Raji (cell line): Measurements from ENCODE around the gene HHIPL1.

Experiments
- POLR2A ChIP-seq: IDR thresholded peaks from 2 replicates; pipeline ENCODE4 v1.6.1; 2011; ENCODE audit warnings: low read depth, low read length, control low read depth; ENCODE audit not compliant: insufficient read depth

HHIPL1 gene

GRCh38 chr14:99604766-99605298 lies 40.1 kb upstream of the HHIPL1 start:
- TF ChIP-seq POLR2A = no peak

- no peak for TF ChIP-seq POLR2A
These were observed 39.5 kb upstream of the HHIPL1 start for GRCh38 chr14:99605299-99605961.

GRCh38 chr14:99606359-99606758 lies 38.6 kb upstream of the HHIPL1 start:
- no peak for TF ChIP-seq POLR2A

GRCh38 chr14:99608591-99608990 lies 36.3 kb upstream of the HHIPL1 start:
- no peak for TF ChIP-seq POLR2A

GRCh38 chr14:99609245-99610170 lies 35.4 kb upstream of the HHIPL1 start:
- TF ChIP-seq POLR2A = no peak

GRCh38 chr14:99611646-99612045 lies 33.3 kb upstream of the HHIPL1 start:
- no peak for TF ChIP-seq POLR2A

GRCh38 chr14:99612071-99612737 lies 32.7 kb upstream of the HHIPL1 start:
- TF ChIP-seq POLR2A = no peak

- no peak for TF ChIP-seq POLR2A
These were observed 32.1 kb upstream of the HHIPL1 start for GRCh38 chr14:99612738-99613330.

GRCh38 chr14:99615497-99616157 lies 29.3 kb upstream of the HHIPL1 start:
- no peak for TF ChIP-seq POLR2A

GRCh38 chr14:99616832-99617800 lies 27.8 kb upstream of the HHIPL1 start:
- no peak for TF ChIP-seq POLR2A

- no peak for TF ChIP-seq POLR2A
These were observed 24.8 kb upstream of the HHIPL1 start for GRCh38 chr14:99619835-99620834.

GRCh38 chr14:99621948-99622347 lies 23.0 kb upstream of the HHIPL1 start:
- no peak for TF ChIP-seq POLR2A
